Right kidney (tissue), 9 donors: Measurements from ENCODE around the gene MRAS.

Experiments
- DNase-seq: peaks from one replicate; pipeline ENCODE4 v3.0.0-alpha.2; 2016
- long read RNA-seq, 8 donors: transcript quantifications; one replicate each; lab custom pipeline, GENCODE V29; 2026

MRAS gene
- long read RNA-seq, donor 1, transcript MRAS-202 (6 exons, 1,803 nt): major isoform, 6 of 7 reads
- long read RNA-seq, donor 1, partial matches to known transcripts: 0 of 7 reads
- long read RNA-seq, donor 1, other reads (novel, unspliced or antisense): 0 of 7 reads
- long read RNA-seq, donor 2, full-length matches to known transcripts: 6 of 6 reads
- long read RNA-seq, donor 2, partial matches to known transcripts: 0 of 6 reads
- long read RNA-seq, donor 2, other reads (novel, unspliced or antisense): 0 of 6 reads
- long read RNA-seq, donor 3, full-length matches to known transcripts: 2 of 2 reads
- long read RNA-seq, donor 3, partial matches to known transcripts: 0 of 2 reads
- long read RNA-seq, donor 3, other reads (novel, unspliced or antisense): 0 of 2 reads
- long read RNA-seq, donor 4, partial matches to known transcripts: 0 of 2 reads
- long read RNA-seq, donor 4, other reads (novel, unspliced or antisense): 0 of 2 reads
- long read RNA-seq, donor 5, partial matches to known transcripts: 0 of 2 reads
- long read RNA-seq, donor 5, other reads (novel, unspliced or antisense): 0 of 2 reads
- long read RNA-seq, donor 6, partial matches to known transcripts: 0 of 5 reads
- long read RNA-seq, donor 6, other reads (novel, unspliced or antisense): 0 of 5 reads
- long read RNA-seq, donor 7, full-length matches to known transcripts: 3 of 3 reads
- long read RNA-seq, donor 7, partial matches to known transcripts: 0 of 3 reads
- long read RNA-seq, donor 7, other reads (novel, unspliced or antisense): 0 of 3 reads
- long read RNA-seq, donor 8, transcript MRAS-202 (6 exons, 1,803 nt): major isoform, 7 of 7 reads
- long read RNA-seq, donor 8, partial matches to known transcripts: 0 of 7 reads
- long read RNA-seq, donor 8, other reads (novel, unspliced or antisense): 0 of 7 reads

- DNase-seq: peak; percentile 92
Measured at GRCh38 chr3:138347960-138348753, at the start of gene MRAS. Gene MRAS (plus strand): TSS chr3:138348579. CDS start chr3:138372884, 24,305 bp downstream.

- DNase-seq: no peak
Measured at GRCh38 chr3:138300647-138301046, 47.7 kb upstream of the MRAS start.

GRCh38 chr3:138303474-138303873 is 44.9 kb upstream of the MRAS start:
- no peak for DNase-seq

- DNase-seq: no peak
Measured at GRCh38 chr3:138307899-138308298, 40.5 kb upstream of the MRAS start.

- DNase-seq: no peak
Measured at GRCh38 chr3:138308783-138309182, 39.6 kb upstream of the MRAS start.

- DNase-seq: no peak
Measured at GRCh38 chr3:138310494-138310893, 37.9 kb upstream of the MRAS start.

- DNase-seq: no peak
Measured at GRCh38 chr3:138314751-138315150, 33.6 kb upstream of the MRAS start.

GRCh38 chr3:138317687-138318086 is 30.7 kb upstream of the MRAS start:
- no peak for DNase-seq

GRCh38 chr3:138323971-138324370 is 24.4 kb upstream of the MRAS start:
- no peak for DNase-seq

GRCh38 chr3:138325990-138326389 is 22.4 kb upstream of the MRAS start:
- DNase-seq: no peak

- no peak for DNase-seq
Measured at GRCh38 chr3:138326866-138327595, 21.3 kb upstream of the MRAS start.

GRCh38 chr3:138327831-138328230 is 20.5 kb upstream of the MRAS start:
- DNase-seq: no peak

GRCh38 chr3:138328341-138328740 is 20.0 kb upstream of the MRAS start:
- no peak for DNase-seq

- peak; percentile 79 for DNase-seq
Measured at GRCh38 chr3:138329127-138329983, 19.0 kb upstream of the MRAS start, which contains the start of gene NME9. Gene NME9 (minus strand): TSS chr3:138329851. CDS start chr3:138329335, 516 bp downstream.

GRCh38 chr3:138329984-138330293 is 18.4 kb upstream of the MRAS start:
- no peak for DNase-seq

- DNase-seq: no peak
Measured at GRCh38 chr3:138331143-138331894, 17.1 kb upstream of the MRAS start.

- DNase-seq: no peak
Measured at GRCh38 chr3:138332472-138333073, 15.8 kb upstream of the MRAS start.

- no peak for DNase-seq
Measured at GRCh38 chr3:138334608-138335007, 13.8 kb upstream of the MRAS start.

GRCh38 chr3:138336454-138336999 is 11.9 kb upstream of the MRAS start:
- DNase-seq: no peak
